KOPT-K1 (cell line): ENCODE measurements around the gene UBE2J1.
A peak's percentile ranks its signal among the peaks of the same experiment; 100 is the strongest.
"Not testable (repeated sequence)": the region's sequence is repeated elsewhere in the genome, so short reads cannot be mapped to it uniquely, and the experiment has no call there.

Experiments used
- H3K27ac ChIP-seq: fragments of 200-600 bp; sonication (generic); 2 replicates; pipeline ENCODE4 v1.5.1; 2016; ENCODE audit warnings: antibody characterized with exemption, mild to moderate bottlenecking, low read depth, low read length; ENCODE audit not compliant: poor library complexity, severe bottlenecking
- H3K36me3 ChIP-seq: fragments of 200-600 bp; sonication (generic); 2 replicates; pipeline ENCODE4 v1.5.1; 2017; ENCODE audit warnings: antibody characterized with exemption, mild to moderate bottlenecking, low read length, moderate library complexity; ENCODE audit not compliant: insufficient read depth
- H3K9me3 ChIP-seq: fragments of 200-600 bp; sonication (generic); 2 replicates; pipeline ENCODE4 v1.5.1; 2017; ENCODE audit warnings: antibody characterized with exemption, low read length, mild to moderate bottlenecking; ENCODE audit not compliant: insufficient read depth, poor library complexity, severe bottlenecking

UBE2J1 gene, protein sequence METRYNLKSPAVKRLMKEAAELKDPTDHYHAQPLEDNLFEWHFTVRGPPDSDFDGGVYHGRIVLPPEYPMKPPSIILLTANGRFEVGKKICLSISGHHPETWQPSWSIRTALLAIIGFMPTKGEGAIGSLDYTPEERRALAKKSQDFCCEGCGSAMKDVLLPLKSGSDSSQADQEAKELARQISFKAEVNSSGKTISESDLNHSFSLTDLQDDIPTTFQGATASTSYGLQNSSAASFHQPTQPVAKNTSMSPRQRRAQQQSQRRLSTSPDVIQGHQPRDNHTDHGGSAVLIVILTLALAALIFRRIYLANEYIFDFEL

DNA sequence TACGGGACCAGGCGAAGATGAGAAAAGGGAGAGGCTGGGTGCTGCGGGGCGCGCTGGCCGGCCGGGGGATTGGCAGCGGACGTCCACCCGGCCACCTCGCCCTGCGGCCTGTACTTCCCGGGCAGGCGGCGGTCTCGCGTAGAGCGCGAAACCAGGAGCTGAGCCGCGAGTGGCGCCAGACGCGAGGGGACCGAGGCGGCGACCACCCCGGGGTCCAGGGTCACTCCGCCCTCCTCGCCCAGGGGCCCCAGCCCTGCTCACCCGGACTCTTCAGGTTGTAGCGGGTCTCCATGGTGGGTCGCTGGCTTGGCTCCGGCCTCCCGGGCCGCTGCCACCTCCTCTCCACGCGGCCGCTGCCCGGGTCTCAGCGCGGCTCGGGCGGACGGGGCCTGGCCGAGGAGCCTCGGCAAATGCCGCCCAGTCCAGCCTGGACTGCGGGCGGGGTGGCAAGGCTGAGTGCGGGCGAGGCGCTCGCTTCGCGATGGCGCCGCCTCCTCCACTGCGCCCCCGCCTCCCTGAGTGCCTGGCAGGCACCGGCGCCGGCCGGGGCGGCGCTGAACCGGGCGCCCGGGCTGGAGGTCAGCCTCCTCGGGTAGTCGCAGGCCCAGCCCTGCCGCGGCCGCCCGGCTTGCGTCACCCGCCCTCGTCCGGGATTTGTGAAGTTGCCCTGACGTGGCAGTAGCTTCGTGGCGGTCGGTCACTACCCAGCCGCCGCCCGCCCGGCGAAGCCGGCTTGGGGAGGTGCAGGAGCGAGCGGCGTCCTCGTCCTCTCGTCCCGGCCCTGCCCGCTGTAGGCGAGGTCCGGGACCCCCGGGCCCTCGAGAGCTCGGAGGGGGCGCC is at the start of gene UBE2J1:
Gene UBE2J1, minus strand, starts transcription at position 445 of the 840 bp plus-strand sequence. Its CDS starts 153 bp downstream, at position 292.
- Histone ChIP-seq H3K36me3 (no peaks in the 10 kb centered on the region), H3K27ac (peak within 1 kb of the TSS; percentile 86), H3K9me3 (no peaks in the 10 kb centered on the region)

DNA sequence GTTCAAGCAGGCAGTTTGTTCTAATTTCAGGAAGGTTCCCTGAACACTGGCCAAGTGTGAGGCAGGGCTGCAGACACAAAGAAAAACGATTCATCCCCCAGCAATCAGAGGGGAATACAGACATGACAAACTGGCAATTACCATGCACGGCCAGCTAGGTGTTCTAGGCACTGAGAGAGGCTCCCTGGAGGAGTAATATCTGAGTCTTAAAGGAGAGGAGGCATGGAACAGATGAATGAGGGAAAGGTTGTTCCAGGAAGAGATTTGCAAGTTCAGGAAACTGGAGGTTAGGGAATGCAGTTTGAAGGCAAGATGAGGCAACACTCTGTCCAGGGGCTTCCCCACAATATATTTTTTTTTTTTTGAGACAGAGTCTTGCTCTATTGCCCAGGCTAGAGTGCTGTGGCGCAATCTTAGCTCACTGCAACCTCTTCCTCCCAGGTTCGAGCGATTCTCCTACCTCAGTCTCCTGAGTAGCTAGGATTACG is 48.4 kb upstream of the UBE2J1 start:
- H3K36me3 ChIP-seq, result no peaks in the 10 kb centered on the region
- H3K9me3 ChIP-seq, result no peaks in the 10 kb centered on the region
- H3K27ac ChIP-seq, result no peak overlapping the region

DNA sequence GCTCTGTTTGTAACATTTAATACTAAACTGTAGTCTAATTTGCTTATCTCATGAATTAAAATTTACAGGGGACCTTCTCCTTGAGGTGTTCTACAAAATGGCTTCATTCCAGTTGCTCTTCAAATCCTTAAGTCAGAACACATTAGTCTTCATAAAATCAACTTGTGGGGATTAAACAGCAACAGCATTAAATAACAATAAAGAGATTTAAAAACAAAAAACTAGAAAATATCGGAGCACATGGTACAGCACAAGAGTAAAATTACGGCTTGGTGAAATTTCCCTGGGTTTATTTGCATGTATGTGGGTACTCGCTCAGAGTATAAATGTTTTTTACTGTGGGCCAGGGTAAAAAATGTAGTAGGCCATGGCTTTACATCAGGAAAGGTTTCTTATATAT is 47.5 kb upstream of the UBE2J1 start:
- H3K27ac ChIP-seq, result no peak overlapping the region
- no peaks in the 10 kb centered on the region for H3K36me3 ChIP-seq
- H3K9me3 ChIP-seq, result no peaks in the 10 kb centered on the region

DNA sequence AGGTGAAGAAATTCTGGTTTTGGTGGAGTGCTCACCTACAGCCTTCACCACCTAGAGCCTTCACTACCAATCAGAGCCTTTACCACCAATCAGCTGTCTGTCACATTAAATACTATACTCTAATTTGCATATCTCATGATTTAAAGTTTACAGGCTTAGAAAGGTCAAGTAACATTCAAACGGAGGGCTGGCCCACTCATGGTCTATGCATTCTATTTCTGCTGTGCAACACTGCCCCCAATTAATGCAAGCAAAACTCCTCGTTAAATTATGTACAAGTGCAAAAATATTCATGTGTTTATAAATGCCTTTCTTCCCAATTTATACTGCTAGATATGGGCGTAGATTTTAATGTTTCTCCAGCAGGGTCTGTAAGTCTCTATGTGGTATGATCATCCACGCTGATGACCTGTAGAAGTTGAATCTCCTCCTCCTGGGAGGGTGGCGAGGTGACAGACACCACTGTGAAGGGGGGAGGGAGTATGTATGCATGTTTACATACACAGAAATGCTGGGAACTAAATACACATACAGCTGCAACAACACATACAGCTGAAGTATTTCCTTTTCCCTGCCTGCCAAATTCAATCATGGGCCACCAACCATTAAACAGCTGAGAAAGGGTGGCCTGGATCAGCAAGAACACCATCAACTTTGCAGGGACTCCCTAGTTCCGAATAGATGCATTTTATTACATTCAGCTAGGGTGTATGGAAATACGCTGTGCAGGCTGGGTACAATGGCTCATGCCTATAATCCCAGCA is 46.4 kb upstream of the UBE2J1 start:
- Histone ChIP-seq H3K27ac (no peak overlapping the region), H3K36me3 (no peaks in the 10 kb centered on the region), H3K9me3 (no peaks in the 10 kb centered on the region)

DNA sequence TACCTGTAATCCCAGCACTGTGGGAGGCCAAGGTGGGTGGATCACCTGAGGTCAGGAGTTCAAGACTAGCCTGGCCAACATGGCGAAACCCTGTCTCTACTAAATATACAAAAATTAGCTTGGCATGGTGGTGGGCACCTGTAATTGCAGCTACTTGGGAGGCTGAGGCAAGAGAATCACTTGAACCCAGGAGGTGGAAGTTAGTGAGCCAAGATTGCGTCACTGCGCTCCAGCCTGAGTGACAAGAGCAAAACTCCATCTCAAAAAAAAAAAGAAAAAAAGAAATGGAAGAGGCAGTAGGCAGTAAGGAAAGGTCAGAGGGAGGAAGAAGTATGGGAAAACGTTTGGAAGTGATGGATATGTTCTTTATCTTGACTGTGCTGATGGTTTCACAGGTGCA is 45.4 kb upstream of the UBE2J1 start:
- not testable (repeated sequence) for H3K27ac ChIP-seq, H3K36me3 ChIP-seq, H3K9me3 ChIP-seq

DNA sequence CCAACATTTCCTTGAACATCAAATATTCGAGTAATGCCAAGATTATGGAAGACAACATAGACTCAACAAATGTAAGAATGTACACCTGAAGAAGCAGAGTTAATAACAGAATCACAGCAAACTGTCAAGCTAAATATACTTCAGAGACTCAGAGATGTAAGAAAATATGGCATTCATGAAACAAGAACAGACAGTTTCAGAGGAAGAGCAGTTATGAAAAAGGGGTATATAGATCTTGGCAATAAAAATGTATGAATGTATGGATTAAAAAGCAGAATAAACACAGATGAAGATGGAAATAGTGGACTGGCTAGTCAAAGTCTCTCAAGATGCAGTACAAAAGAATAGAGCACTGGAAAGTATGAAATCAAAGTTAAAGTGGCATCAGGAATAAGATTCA is 41.1 kb upstream of the UBE2J1 start:
- no peak overlapping the region for H3K27ac ChIP-seq
- no peaks in the 10 kb centered on the region for H3K9me3 ChIP-seq
- no peaks in the 10 kb centered on the region for H3K36me3 ChIP-seq

DNA sequence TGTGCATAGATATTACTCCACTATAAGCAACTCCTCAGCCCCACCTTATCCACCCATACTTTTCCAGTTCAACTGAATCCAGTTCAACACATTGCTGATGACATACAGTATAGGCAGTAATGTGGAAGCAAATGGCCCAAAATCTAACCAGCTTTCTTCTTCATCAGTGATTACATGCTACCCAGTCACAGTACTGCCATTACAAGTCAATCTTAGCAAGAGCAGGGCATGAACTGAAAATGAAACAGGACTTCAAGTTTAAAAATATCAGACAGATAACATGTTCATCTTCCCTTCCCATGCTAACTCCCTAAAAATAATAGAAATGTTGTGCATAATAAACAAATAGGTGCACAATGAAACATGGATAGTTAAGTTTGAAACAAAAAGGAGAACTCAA is 40.3 kb upstream of the UBE2J1 start:
- Histone ChIP-seq H3K9me3 (no peaks in the 10 kb centered on the region), H3K36me3 (no peaks in the 10 kb centered on the region), H3K27ac (no peak overlapping the region)

DNA sequence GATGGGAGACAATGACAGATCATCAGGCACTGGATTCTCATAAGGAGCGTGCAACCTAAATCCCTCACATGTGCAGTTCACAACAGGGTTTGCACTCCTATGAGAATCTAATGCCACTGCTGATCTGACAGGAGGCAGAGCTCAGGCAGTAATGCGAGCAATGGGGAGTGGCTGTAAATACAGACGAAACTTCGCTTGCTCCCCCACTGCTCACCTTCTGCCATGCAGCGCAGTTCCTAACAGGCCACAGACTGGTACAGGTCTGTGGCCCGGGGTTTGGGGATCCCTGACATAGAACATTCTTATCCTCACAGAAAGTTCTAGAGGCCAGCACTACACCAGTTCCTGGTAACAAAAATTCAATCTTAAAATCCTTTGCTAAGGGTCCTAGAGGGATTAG is 36.3 kb upstream of the UBE2J1 start:
- Histone ChIP-seq H3K27ac (no peak overlapping the region), H3K36me3 (peaks cover 12% of the 10 kb centered on the region), H3K9me3 (no peaks in the 10 kb centered on the region)

DNA sequence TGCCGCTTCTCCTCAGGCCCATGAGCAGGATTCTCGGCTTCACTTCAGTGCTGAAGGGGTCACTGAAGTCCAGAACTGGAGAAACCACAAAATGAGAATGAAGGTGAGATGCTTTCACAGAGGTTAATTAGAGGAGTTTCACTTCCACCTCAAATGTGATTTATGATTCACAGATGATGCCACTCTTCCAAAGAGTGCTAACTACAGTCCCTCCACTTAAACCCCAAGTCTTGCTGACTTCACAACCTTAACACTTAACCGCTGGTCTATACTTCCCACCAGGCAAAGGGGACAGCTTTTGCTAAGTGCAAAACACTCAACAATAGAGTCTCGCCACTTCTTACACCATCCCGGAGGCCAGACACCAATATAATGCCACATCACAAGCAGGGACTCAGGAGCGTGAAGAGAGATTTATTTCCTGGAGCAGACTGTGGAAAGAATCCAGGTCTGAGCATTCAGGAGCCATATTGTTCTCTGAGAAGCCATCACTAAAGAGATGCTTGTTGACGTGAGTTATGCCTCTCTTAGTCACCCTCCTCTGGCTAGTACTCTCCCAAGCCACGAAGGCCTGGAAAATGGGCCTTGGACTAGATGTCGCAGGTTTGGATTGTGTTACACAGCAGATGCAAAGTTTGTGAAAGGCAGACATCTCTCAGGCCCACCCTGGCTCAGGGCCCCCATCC is 35.1 kb upstream of the UBE2J1 start:
- peaks cover 12% of the 10 kb centered on the region for H3K36me3 ChIP-seq
- H3K27ac ChIP-seq, result no peak overlapping the region
- no peaks in the 10 kb centered on the region for H3K9me3 ChIP-seq

DNA sequence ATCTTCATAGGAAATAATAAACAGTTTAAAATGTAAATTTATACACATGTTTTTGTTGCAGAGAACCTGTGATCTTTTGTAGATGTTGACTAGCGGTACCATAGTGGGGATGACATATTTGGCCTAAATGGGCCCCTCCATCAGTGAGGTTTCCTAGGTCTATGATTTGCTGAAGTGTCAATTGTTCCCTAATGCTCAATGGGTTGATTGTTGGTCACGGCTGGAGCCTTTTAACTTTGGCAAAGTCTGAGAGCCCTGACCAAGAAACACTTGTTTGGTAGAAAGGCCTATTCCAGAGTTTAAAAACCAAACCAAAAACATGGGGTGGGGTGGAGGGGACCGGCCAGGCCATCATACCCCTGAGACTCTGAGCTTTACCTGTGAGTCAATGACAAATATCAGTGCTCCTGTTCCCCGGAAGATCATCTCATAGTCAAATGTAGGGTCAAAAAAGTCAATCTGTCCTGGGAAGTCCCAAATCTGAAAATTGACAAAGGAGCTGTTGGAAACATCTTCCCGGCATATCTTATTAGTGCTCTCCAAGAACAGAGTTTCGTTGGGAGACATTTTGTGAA is 34.5 kb upstream of the UBE2J1 start:
- no peak overlapping the region for H3K27ac ChIP-seq
- peaks cover 12% of the 10 kb centered on the region for H3K36me3 ChIP-seq

DNA sequence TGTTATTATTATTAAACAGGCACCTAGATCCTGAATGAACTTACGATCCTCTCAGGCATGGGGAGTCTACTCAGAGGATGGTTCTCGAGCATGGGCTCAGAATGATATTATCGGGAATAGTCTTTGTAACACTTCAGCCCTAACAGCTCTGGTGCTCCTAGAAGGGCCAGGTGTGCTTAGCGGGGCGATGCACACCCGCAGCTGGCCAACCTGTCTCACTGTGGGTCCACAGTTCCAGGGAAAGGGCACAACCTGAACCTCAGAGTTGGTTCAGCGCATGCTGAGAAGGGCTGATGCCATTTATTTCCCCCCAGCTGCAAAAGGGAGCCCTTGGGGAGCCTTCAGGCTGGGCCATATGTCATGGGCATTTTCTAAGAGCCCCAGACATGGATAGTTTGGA is 33.3 kb upstream of the UBE2J1 start:
- Histone ChIP-seq H3K9me3 (no peaks in the 10 kb centered on the region), H3K36me3 (peaks cover 12% of the 10 kb centered on the region), H3K27ac (no peak overlapping the region)

More for the DNA sequence above, 34.5 kb upstream of the UBE2J1 start:
- H3K9me3 ChIP-seq, result no peaks in the 10 kb centered on the region

DNA sequence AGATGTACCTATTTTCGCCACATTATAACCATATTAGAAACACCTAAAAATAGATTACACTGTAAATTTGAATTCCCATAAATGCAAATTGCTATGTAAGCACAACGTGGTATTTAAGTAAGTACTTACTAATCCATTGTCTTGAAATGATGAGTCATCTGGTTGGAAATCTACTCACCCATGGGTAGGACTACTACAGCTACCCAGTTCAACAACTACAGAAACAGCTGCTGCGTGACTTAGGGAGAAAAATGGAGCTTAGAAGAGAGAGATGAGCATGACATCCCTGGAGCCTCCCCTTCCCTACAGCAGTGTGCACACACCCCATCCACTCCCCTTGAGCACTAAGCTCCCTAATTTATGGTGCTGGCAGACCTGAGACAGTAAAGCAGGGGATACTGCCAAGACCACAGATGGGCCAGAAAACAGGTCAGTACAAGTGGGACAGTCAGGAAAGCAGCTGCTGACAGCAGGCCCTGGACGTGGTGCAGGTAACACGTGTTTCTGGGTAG is 32.7 kb upstream of the UBE2J1 start:
- H3K27ac ChIP-seq, result no peak overlapping the region
- H3K9me3 ChIP-seq, result no peaks in the 10 kb centered on the region
- H3K36me3 ChIP-seq, result peaks cover 15% of the 10 kb centered on the region

DNA sequence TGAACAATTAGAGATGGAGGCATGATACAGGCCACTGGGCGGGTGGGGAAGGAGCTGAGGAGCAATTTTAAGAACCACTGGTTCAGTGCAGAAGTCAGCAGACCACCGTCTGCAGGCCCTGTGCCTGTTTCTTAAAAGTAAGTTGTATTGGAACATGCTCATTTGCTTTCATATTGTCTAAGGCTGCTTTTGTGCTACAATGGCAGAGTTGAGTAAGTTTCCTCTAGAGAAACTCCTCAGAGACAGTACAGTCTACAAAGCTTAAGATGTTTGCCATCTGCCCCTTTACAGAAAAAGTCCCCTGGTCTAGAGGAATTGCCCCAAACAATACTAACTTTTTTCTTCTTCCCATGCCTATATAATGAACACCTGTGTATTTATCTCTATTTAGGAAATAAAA is 28.5 kb upstream of the UBE2J1 start:
- no peaks in the 10 kb centered on the region for H3K9me3 ChIP-seq
- peaks cover 18% of the 10 kb centered on the region for H3K36me3 ChIP-seq
- H3K27ac ChIP-seq, result no peak overlapping the region

DNA sequence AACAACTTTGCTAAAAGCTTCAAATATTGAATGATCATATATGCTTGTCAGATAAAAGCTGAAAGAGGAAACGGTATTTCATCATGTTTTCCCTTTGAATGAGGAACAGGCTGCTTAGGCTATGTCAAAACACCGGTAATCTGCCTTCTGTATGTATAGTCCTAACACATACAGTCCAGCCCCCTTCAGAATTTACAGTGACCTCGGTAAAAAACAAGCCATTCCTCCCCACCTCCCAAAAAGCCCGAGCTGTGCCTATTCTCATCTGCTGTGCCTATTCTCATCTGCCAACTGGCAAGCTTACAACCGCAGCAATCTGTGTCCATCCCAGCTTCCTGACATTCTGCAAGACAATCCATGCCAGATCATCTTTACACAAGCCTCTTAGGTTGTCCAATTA is 26.8 kb upstream of the UBE2J1 start:
- no peaks in the 10 kb centered on the region for H3K9me3 ChIP-seq
- peaks cover 15% of the 10 kb centered on the region for H3K36me3 ChIP-seq
- H3K27ac ChIP-seq, result no peak overlapping the region
